PC-3 (cell line): ENCODE measurements around the gene EHMT1. TPM values are rescaled to one million over a fixed set of nuclear protein-coding genes. Genes with fewer than 3 reads are reported as not detected.

Experiments
- ATAC-seq: fragments of 200-7000 bp; cut with Tn5 transposase; 2 replicates; pipeline ENCODE4 v1.9.1; 2020; ENCODE audit warnings: mild to moderate bottlenecking, moderate library complexity
- BruUV-seq: library from RNA; stranded (reverse); fragments of 400-500 nt; replicated peaks from 2 replicates; lab custom pipeline; 2021; lab: Mats Ljungman, UMichigan
- CTCF ChIA-PET: fragments of 300-600 bp; sonication (Branson Sonifier 250); formaldehyde crosslinking; loops from one replicate; lab custom pipeline; 2022; ENCODE audit warnings: antibody characterized with exemption; lab: Charles Lee
- POLR2A ChIA-PET: fragments of 300-600 bp; sonication (Branson Sonifier 250); formaldehyde crosslinking; loops from one replicate; lab custom pipeline; 2022; ENCODE audit warnings: antibody characterized with exemption; ENCODE audit not compliant: unreplicated experiment; lab: Charles Lee
- DNase-seq: peaks from one replicate; pipeline ENCODE4 v3.0.0-alpha.2; 2015
- H2AFZ ChIP-seq: fragments of 300-600 bp; sonication (generic); 2 replicates; pipeline ENCODE4 v1.6.0; 2016; ENCODE audit warnings: antibody characterized with exemption, low read length
- H3F3A ChIP-seq: fragments of 300-600 bp; sonication (generic); one replicate; pipeline ENCODE4 v1.6.0; 2017; ENCODE audit warnings: antibody characterized with exemption, low read length, control low read depth, mild to moderate bottlenecking; ENCODE audit not compliant: unreplicated experiment
- H3K27ac ChIP-seq: fragments of 300-600 bp; sonication (generic); 2 replicates; pipeline ENCODE4 v1.5.1; 2016; ENCODE audit warnings: mild to moderate bottlenecking, low read length
- H3K27me3 ChIP-seq: fragments of 300-600 bp; sonication (generic); 2 replicates; pipeline ENCODE4 v1.6.1; 2016; ENCODE audit warnings: low read length, mixed read lengths
- H3K36me3 ChIP-seq: fragments of 300-600 bp; sonication (generic); 2 replicates; pipeline ENCODE4 v1.6.1; 2016; ENCODE audit warnings: low read depth, mixed run types, low read length, mixed read lengths
- H3K4me1 ChIP-seq: fragments of 300-600 bp; sonication (generic); 2 replicates; pipeline ENCODE4 v1.5.1; 2016; ENCODE audit warnings: low read length; ENCODE audit not compliant: insufficient read depth
- H3K4me2 ChIP-seq: fragments of 300-600 bp; sonication (generic); 2 replicates; pipeline ENCODE4 v1.6.0; 2016; ENCODE audit warnings: low read length
- H3K4me3 ChIP-seq: fragments of 300-600 bp; sonication (generic); 2 replicates; pipeline ENCODE4 v1.5.1; 2016; ENCODE audit warnings: mild to moderate bottlenecking, low read length, mixed read lengths
- H3K79me2 ChIP-seq: fragments of 300-600 bp; sonication (generic); 2 replicates; pipeline ENCODE4 v1.6.1; 2017; ENCODE audit warnings: low read length, mixed read lengths
- H3K9ac ChIP-seq: fragments of 300-600 bp; sonication (generic); 2 replicates; pipeline ENCODE4 v1.6.0; 2016; ENCODE audit warnings: mild to moderate bottlenecking, low read length
- H3K9me2 ChIP-seq: fragments of 300-600 bp; sonication (generic); replicated peaks from 2 replicates; pipeline ENCODE4 v1.6.1; 2016; ENCODE audit warnings: mixed run types, low read length, mixed read lengths
- H3K9me3 ChIP-seq: fragments of 300-600 bp; sonication (generic); 2 replicates; pipeline ENCODE4 v1.6.1; 2016; ENCODE audit warnings: low read length, mixed read lengths
- H4K20me1 ChIP-seq: fragments of 300-600 bp; sonication (generic); 2 replicates; pipeline ENCODE4 v1.6.1; 2016; ENCODE audit warnings: low read length, mixed read lengths
- CTCF ChIP-seq: fragments of 300-600 bp; sonication (generic); conservative IDR thresholded peaks from 2 replicates; pipeline ENCODE4 v1.5.1; 2017; ENCODE audit warnings: antibody characterized with exemption, low read depth, mild to moderate bottlenecking, low read length
- EZH2 ChIP-seq: fragments of 300-600 bp; sonication (generic); IDR thresholded peaks from one replicate; pipeline ENCODE4 v1.6.1; 2017; ENCODE audit warnings: antibody characterized with exemption, mild to moderate bottlenecking, low read length; ENCODE audit not compliant: unreplicated experiment
- EZH2phosphoT487 ChIP-seq: fragments of 300-600 bp; sonication (generic); IDR thresholded peaks from 2 replicates; pipeline ENCODE4 v1.6.1; 2018; ENCODE audit warnings: mild to moderate bottlenecking, antibody characterized with exemption, low read length, borderline replicate concordance
- intact Hi-C: fragments of 100-400 bp; cut with micrococcal nuclease; formaldehyde crosslinking; loops from 2 replicates; pipeline ENCODE4 v1.9.0; 2023
- total RNA-seq: library from RNA; depleted of rRNA; stranded (reverse); fragments of >200 nt; gene quantifications from 2 replicates; pipeline ENCODE4 v1.2.3, GENCODE V29; 2014

EHMT1 gene
- total RNA-seq, 1 experiment from 2014 or later: 42.8 TPM

GRCh38 chr9:137873408-137873807 is 254.6 kb downstream of the EHMT1 start:
- Histone ChIP-seq H3K27me3 (no peaks in the 10 kb centered on the region), H4K20me1 (no peaks in the 10 kb centered on the region), H2AFZ (no peak overlapping the region), H3F3A (no peaks in the 10 kb centered on the region), H3K9me2 (no peaks in the 10 kb centered on the region), H3K4me2 (no peak overlapping the region), H3K79me2 (no peaks in the 10 kb centered on the region), H3K9me3 (no peaks in the 10 kb centered on the region), H3K9ac (no peak overlapping the region), H3K27ac (no peak overlapping the region), H3K36me3 (no peaks in the 10 kb centered on the region), H3K4me3 (no peak overlapping the region), H3K4me1 (no peaks in the 10 kb centered on the region)
- POLR2A ChIA-PET: no interaction called here
- intact Hi-C loops: no loop called here
- no peak for DNase-seq
- TF ChIP-seq EZH2: no peak
- no peak for TF ChIP-seq CTCF
- TF ChIP-seq EZH2phosphoT487: no peak
- CTCF ChIA-PET: no interaction called here
- ATAC-seq: no peak
- no TSS peak for BruUV-seq

GRCh38 chr9:137873858-137874362 is 255.1 kb downstream of the EHMT1 start:
- no peaks in the 10 kb centered on the region for H3K27me3 ChIP-seq
- H3K9ac ChIP-seq: no peak overlapping the region
- H2AFZ ChIP-seq: no peak overlapping the region
- no peak for TF ChIP-seq CTCF
- no peaks in the 10 kb centered on the region for H3K4me1 ChIP-seq
- no peak overlapping the region for H3K4me3 ChIP-seq
- ChIA-PET CTCF (no interaction called here), POLR2A (no interaction called here)
- H3K9me2 ChIP-seq: no peaks in the 10 kb centered on the region
- intact Hi-C loops: no loop called here
- H3K27ac ChIP-seq: no peak overlapping the region
- no peaks in the 10 kb centered on the region for H3F3A ChIP-seq
- no peak for ATAC-seq
- no peaks in the 10 kb centered on the region for H3K36me3 ChIP-seq
- no peak for DNase-seq
- H3K9me3 ChIP-seq: no peaks in the 10 kb centered on the region
- no peaks in the 10 kb centered on the region for H3K79me2 ChIP-seq
- BruUV-seq: no TSS peak
- H3K4me2 ChIP-seq: no peak overlapping the region
- no peaks in the 10 kb centered on the region for H4K20me1 ChIP-seq

- no peaks in the 10 kb centered on the region for H3K9me2 ChIP-seq
- intact Hi-C loops: no loop called here
- no peaks in the 10 kb centered on the region for H3K36me3 ChIP-seq
- no peaks in the 10 kb centered on the region for H4K20me1 ChIP-seq
- no peak for TF ChIP-seq EZH2phosphoT487
- TF ChIP-seq EZH2: no peak
- TF ChIP-seq CTCF: no peak
- H3K4me3 ChIP-seq: no peak overlapping the region
- no peak overlapping the region for H3K27ac ChIP-seq
- no peaks in the 10 kb centered on the region for H3K4me1 ChIP-seq
- DNase-seq (no peak), ATAC-seq (no peak)
- no peaks in the 10 kb centered on the region for H3F3A ChIP-seq
- BruUV-seq: no TSS peak
- no peak overlapping the region for H3K9ac ChIP-seq
- ChIA-PET CTCF (no interaction called here), POLR2A (interaction anchor here (0.6 kb wide), 1 partner anchor 157 kb away, joined by 3 read pairs; no protein-coding TSS in a partner anchor)
- H2AFZ ChIP-seq: no peak overlapping the region
- H3K4me2 ChIP-seq: no peak overlapping the region
- no peaks in the 10 kb centered on the region for H3K79me2 ChIP-seq
- H3K27me3 ChIP-seq: no peaks in the 10 kb centered on the region
- H3K9me3 ChIP-seq: no peaks in the 10 kb centered on the region
These were observed 256.5 kb downstream of the EHMT1 start for GRCh38 chr9:137875354-137875753.
